ENCODE data around the gene MRPL46.

MRPL46 gene

GRCh38 chr15:88449581-88449980 is 17.6 kb downstream of the MRPL46 start:
- TF ChIP-seq REST (IDR thresholded peaks at IDR 0.05; ENCODE audit: low read depth) = no peak

- no peak for TF ChIP-seq FOXM1 (IDR thresholded peaks at IDR 0.05; ENCODE audit: borderline replicate concordance, low read depth)
- TF ChIP-seq EP300 (IDR thresholded peaks at IDR 0.05; ENCODE audit: borderline replicate concordance) = no peak
- TF ChIP-seq RAD21 (IDR thresholded peaks at IDR 0.05; ENCODE audit: low read depth) = no peak
- no peak for TF ChIP-seq REST (IDR thresholded peaks at IDR 0.05; ENCODE audit: low read depth)
- no peak for TF ChIP-seq ZBTB7A (IDR thresholded peaks at IDR 0.05; ENCODE audit: low read depth)
- no peak for TF ChIP-seq USF1 (IDR thresholded peaks at IDR 0.05)
- TF ChIP-seq MAX (IDR thresholded peaks at IDR 0.05) = no peak
- TF ChIP-seq CREB1 (IDR thresholded peaks at IDR 0.05; ENCODE audit: low read depth) = no peak
- TF ChIP-seq TCF12 (IDR thresholded peaks at IDR 0.05; ENCODE audit: low read depth) = no peak
- no peak for TF ChIP-seq NFIC (IDR thresholded peaks at IDR 0.05)
- TF ChIP-seq YY1 (IDR thresholded peaks at IDR 0.05; ENCODE audit: low read depth) = no peak
- no peak for TF ChIP-seq EGR1 (IDR thresholded peaks at IDR 0.05)
- TF ChIP-seq TAF1 (IDR thresholded peaks at IDR 0.05; ENCODE audit: low read depth) = no peak
- TF ChIP-seq CEBPB (IDR thresholded peaks at IDR 0.05) = no peak
- TF ChIP-seq TEAD4 (IDR thresholded peaks at IDR 0.05) = no peak
Measured at GRCh38 chr15:88448991-88449461, 18.2 kb downstream of the MRPL46 start.

- TF ChIP-seq ZBTB7A (IDR thresholded peaks at IDR 0.05; ENCODE audit: low read depth) = no peak
- no peak for TF ChIP-seq RAD21 (IDR thresholded peaks at IDR 0.05; ENCODE audit: low read depth)
- TF ChIP-seq NFIC (IDR thresholded peaks at IDR 0.05) = no peak
- no peak for TF ChIP-seq CREB1 (IDR thresholded peaks at IDR 0.05; ENCODE audit: low read depth)
- no peak for TF ChIP-seq TEAD4 (IDR thresholded peaks at IDR 0.05)
- TF ChIP-seq MAX (IDR thresholded peaks at IDR 0.05) = no peak
- TF ChIP-seq REST (IDR thresholded peaks at IDR 0.05; ENCODE audit: low read depth) = no peak
- TF ChIP-seq TAF1 (IDR thresholded peaks at IDR 0.05; ENCODE audit: low read depth) = no peak
- no peak for TF ChIP-seq EGR1 (IDR thresholded peaks at IDR 0.05)
- no peak for TF ChIP-seq CEBPB (IDR thresholded peaks at IDR 0.05)
- no peak for TF ChIP-seq FOXM1 (IDR thresholded peaks at IDR 0.05; ENCODE audit: borderline replicate concordance, low read depth)
- no peak for TF ChIP-seq TCF12 (IDR thresholded peaks at IDR 0.05; ENCODE audit: low read depth)
- no peak for TF ChIP-seq USF1 (IDR thresholded peaks at IDR 0.05)
Measured at GRCh38 chr15:88447741-88448140, 19.4 kb downstream of the MRPL46 start.

- TF ChIP-seq USF1 (IDR thresholded peaks at IDR 0.05) (no peak), EP300 (IDR thresholded peaks at IDR 0.05; ENCODE audit: borderline replicate concordance) (no peak), RAD21 (IDR thresholded peaks at IDR 0.05; ENCODE audit: low read depth) (no peak), YY1 (IDR thresholded peaks at IDR 0.05; ENCODE audit: low read depth) (no peak), TCF12 (IDR thresholded peaks at IDR 0.05; ENCODE audit: low read depth) (no peak), CREB1 (IDR thresholded peaks at IDR 0.05; ENCODE audit: low read depth) (no peak), FOXM1 (IDR thresholded peaks at IDR 0.05; ENCODE audit: borderline replicate concordance, low read depth) (no peak), NFIC (IDR thresholded peaks at IDR 0.05) (no peak), ZBTB7A (IDR thresholded peaks at IDR 0.05; ENCODE audit: low read depth) (no peak), EGR1 (IDR thresholded peaks at IDR 0.05) (no peak), MAX (IDR thresholded peaks at IDR 0.05) (no peak), TEAD4 (IDR thresholded peaks at IDR 0.05) (no peak), CEBPB (IDR thresholded peaks at IDR 0.05) (no peak), REST (IDR thresholded peaks at IDR 0.05; ENCODE audit: low read depth) (no peak)
Measured at GRCh38 chr15:88447206-88447605, 20.0 kb downstream of the MRPL46 start.

Measured in Ishikawa (cell line).